ENCODE data around the gene GGNBP2.

Gene GGNBP2

DNA sequence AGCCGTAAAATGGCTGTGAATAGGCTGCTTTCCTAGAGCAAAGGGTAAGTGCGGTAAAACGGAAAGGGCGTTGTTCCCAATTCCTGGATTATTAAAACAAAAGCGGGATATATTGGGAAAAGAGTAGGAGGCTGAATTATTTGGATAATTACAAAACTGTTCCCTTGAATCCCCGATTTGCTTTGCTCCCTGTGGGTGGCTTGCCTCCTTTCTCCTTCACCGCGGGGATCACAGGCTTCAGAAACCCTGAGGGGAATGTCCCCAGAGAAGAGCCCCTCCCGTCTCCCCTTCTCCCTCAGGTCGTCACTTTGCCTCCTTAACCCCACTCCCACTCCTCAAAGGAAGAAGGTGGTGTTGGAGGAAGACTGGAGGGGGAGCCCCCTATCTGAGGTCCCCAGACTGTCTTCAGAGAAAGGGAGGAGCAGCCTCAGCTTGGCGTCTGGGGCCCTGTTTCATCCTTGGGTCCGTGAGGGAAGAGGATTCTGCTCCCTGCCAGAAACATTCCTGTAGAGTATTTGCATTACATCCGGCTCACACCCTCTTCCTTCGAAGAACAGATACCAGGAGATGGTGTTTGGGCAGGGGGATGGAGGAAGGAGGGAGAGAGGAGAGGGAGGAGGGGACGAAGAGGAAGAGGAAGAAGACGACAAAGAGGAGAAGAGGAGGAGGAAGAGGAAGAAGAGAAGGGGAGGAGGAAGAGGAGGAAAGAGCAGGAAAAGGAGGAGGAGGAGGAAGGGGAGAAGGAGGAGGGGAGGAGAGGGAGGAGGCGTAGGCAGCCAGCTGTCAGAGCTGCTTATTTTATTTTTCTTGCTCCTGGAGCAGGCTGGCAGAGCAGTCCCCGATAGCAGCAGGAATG, 88.4 kb downstream of the GGNBP2 start:
- H3K4me3 ChIP-seq (ENCODE audit: low read depth, low read length): no peak overlapping the region
- no peak for DNase-seq (ENCODE audit: low read depth, low spot score)
- ChIA-PET CTCF (interaction anchor here (1.3 to 7.8 kb wide), 5 partner anchors 413 to 606 kb away, joined by 4 to 75 read pairs (median 44); no protein-coding TSS in a partner anchor), POLR2A (no interaction called here)
- TF ChIP-seq, protein P1, sequence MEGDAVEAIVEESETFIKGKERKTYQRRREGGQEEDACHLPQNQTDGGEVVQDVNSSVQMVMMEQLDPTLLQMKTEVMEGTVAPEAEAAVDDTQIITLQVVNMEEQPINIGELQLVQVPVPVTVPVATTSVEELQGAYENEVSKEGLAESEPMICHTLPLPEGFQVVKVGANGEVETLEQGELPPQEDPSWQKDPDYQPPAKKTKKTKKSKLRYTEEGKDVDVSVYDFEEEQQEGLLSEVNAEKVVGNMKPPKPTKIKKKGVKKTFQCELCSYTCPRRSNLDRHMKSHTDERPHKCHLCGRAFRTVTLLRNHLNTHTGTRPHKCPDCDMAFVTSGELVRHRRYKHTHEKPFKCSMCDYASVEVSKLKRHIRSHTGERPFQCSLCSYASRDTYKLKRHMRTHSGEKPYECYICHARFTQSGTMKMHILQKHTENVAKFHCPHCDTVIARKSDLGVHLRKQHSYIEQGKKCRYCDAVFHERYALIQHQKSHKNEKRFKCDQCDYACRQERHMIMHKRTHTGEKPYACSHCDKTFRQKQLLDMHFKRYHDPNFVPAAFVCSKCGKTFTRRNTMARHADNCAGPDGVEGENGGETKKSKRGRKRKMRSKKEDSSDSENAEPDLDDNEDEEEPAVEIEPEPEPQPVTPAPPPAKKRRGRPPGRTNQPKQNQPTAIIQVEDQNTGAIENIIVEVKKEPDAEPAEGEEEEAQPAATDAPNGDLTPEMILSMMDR (IDR thresholded peaks at IDR 0.05; ENCODE audit: insufficient read depth, low read length, missing control alignments): no peak

All from AG04449 (cell line).